Esophagus squamous epithelium (tissue), 5 donors: ENCODE measurements around the gene LTBP1. TPM values are rescaled to one million over a fixed set of nuclear protein-coding genes. Genes with fewer than 3 reads are reported as not detected.

Experiments used
- DNase-seq: peaks from one replicate; lab custom pipeline; 2025; lab: John Stamatoyannopoulos, UW
- H3K27ac ChIP-seq, 4 donors: fragments of 200-600 bp; sonication (generic); one replicate each; pipeline ENCODE4 v1.5.1; 2016 to 2019; ENCODE audit warnings: mild to moderate bottlenecking in 1 of 4
- H3K27me3 ChIP-seq, 4 donors: fragments of 200-600 bp; sonication (generic); 1 replicate in 3 of 4; 2 replicates in 1 of 4; pipeline versions ENCODE4 v1.5.1 to v1.6.0; 2017 to 2021; ENCODE audit warnings: antibody characterized with exemption in 1 of 4
- H3K36me3 ChIP-seq, 3 donors: fragments of 200-600 bp; sonication (generic); one replicate each; pipeline ENCODE4 v1.5.1; 2016 to 2019
- H3K4me1 ChIP-seq, 3 donors: fragments of 200-600 bp; sonication (generic); one replicate each; pipeline ENCODE4 v1.5.1; 2017 to 2019
- H3K4me3 ChIP-seq, 4 donors: fragments of 200-600 bp; sonication (generic); 1 replicate in 3 of 4; 2 replicates in 1 of 4; pipeline ENCODE4 v1.5.1; 2016 to 2019; ENCODE audit warnings: mild to moderate bottlenecking in 2 of 4, moderate library complexity in 1 of 4
- H3K9me3 ChIP-seq, 3 donors: fragments of 200-600 bp; sonication (generic); one replicate each; pipeline ENCODE4 v1.5.1; 2016 to 2019
- CTCF ChIP-seq, 6 experiments: fragments of 450-650 bp in 4 of 6; fragments of 200-600 bp in 2 of 6; sonication (generic) in 2 of 6; IDR thresholded peaks; one replicate each; pipeline ENCODE4 v1.5.1; 2016 to 2019; ENCODE audit warnings: antibody characterized with exemption in 6 of 6, mild to moderate bottlenecking in 4 of 6, moderate library complexity in 4 of 6
- POLR2A ChIP-seq, 4 donors: fragments of 450-650 bp; IDR thresholded peaks; one replicate each; pipeline ENCODE4 v1.6.1; 2017; ENCODE audit warnings: antibody characterized with exemption in 4 of 4, mild to moderate bottlenecking in 4 of 4, moderate library complexity in 3 of 4
- WGBS, 2 donors: methylation state at CpG; one replicate each; pipeline ENCODE4 v1.1.5; 2018; 5-methylcytosine and 5-hydroxymethylcytosine counted together
- intact Hi-C: fragments of 100-400 bp; cut with DNase I; formaldehyde crosslinking; loops from one replicate; pipeline ENCODE4 v1.15.0; 2022
- total RNA-seq, 4 donors: library from RNA; depleted of rRNA; stranded (reverse); fragments of >200 nt; gene quantifications; one replicate each; pipeline ENCODE4 v1.1.0, GENCODE V29; 2016
- donor health status: DM: yes; HTN: yes; CAD: no.

LTBP1 gene
- total RNA-seq, 4 donors from 2014 or later: 5.5 to 69.4 (median 32.6) TPM

GRCh38 chr2:32988525-32988924 is 41.8 kb downstream of the LTBP1 start:
- TF ChIP-seq POLR2A (IDR thresholded peaks at IDR 0.05) (no peak), CTCF (IDR thresholded peaks at IDR 0.05) (no peak)
- no peaks in the 10 kb centered on the region for H3K27me3 ChIP-seq
- no peak overlapping the region for H3K27ac ChIP-seq
- H3K36me3 ChIP-seq: no peaks in the 10 kb centered on the region
- no peak for DNase-seq
- H3K4me3 ChIP-seq: no peak overlapping the region
- 74 to 76% methylated on average over 3 of the region's 3 CpGs for WGBS, 2 donors
- no peaks in the 10 kb centered on the region for H3K9me3 ChIP-seq
- intact Hi-C loops: no loop called here
- peaks cover 0 to 14% (median 0%) of the 10 kb centered on the region in 3 donors for H3K4me1 ChIP-seq

GRCh38 chr2:32990556-32990955 is 43.8 kb downstream of the LTBP1 start:
- Histone ChIP-seq H3K9me3 (no peaks in the 10 kb centered on the region), H3K36me3 (no peaks in the 10 kb centered on the region), H3K27me3 (no peaks in the 10 kb centered on the region), H3K4me1 (peaks cover 0 to 14% (median 0%) of the 10 kb centered on the region in 3 donors), H3K27ac (no peak overlapping the region), H3K4me3 (no peak overlapping the region)
- TF ChIP-seq POLR2A (IDR thresholded peaks at IDR 0.05) (no peak), CTCF (IDR thresholded peaks at IDR 0.05) (no peak)
- 0% methylated on average over 1 of the region's 1 CpG for WGBS, 2 donors
- DNase-seq: no peak
- intact Hi-C loops: no loop called here

GRCh38 chr2:32991091-32991845 is 44.5 kb downstream of the LTBP1 start:
- H3K27ac ChIP-seq: no peak overlapping the region
- 52 to 54% methylated on average over 6 of the region's 6 CpGs for WGBS, 2 donors
- no peaks in the 10 kb centered on the region for H3K9me3 ChIP-seq
- intact Hi-C loops: no loop called here
- TF ChIP-seq CTCF (IDR thresholded peaks at IDR 0.05) (no peak), POLR2A (IDR thresholded peaks at IDR 0.05) (no peak)
- no peaks in the 10 kb centered on the region for H3K27me3 ChIP-seq
- peaks cover 0 to 14% (median 0%) of the 10 kb centered on the region in 3 donors for H3K4me1 ChIP-seq
- DNase-seq: no peak
- no peaks in the 10 kb centered on the region for H3K36me3 ChIP-seq
- H3K4me3 ChIP-seq: no peak overlapping the region

GRCh38 chr2:32993005-32993539 is 46.3 kb downstream of the LTBP1 start:
- intact Hi-C loops: no loop called here
- Histone ChIP-seq H3K27ac (no peak overlapping the region), H3K27me3 (no peaks in the 10 kb centered on the region), H3K4me1 (peaks cover 0 to 14% (median 0%) of the 10 kb centered on the region in 3 donors), H3K4me3 (no peak overlapping the region), H3K36me3 (no peaks in the 10 kb centered on the region), H3K9me3 (no peaks in the 10 kb centered on the region)
- DNase-seq: no peak
- WGBS, 2 donors: 73 to 79% methylated on average over 8 of the region's 8 CpGs
- TF ChIP-seq CTCF (IDR thresholded peaks at IDR 0.05): no peak
- TF ChIP-seq POLR2A (IDR thresholded peaks at IDR 0.05): no peak

GRCh38 chr2:32997705-32998104 is 51.0 kb downstream of the LTBP1 start:
- H3K27ac ChIP-seq: no peak overlapping the region
- no peaks in the 10 kb centered on the region for H3K4me1 ChIP-seq
- DNase-seq: no peak
- H3K36me3 ChIP-seq: no peaks in the 10 kb centered on the region
- no peaks in the 10 kb centered on the region for H3K27me3 ChIP-seq
- no peaks in the 10 kb centered on the region for H3K9me3 ChIP-seq
- no peak overlapping the region for H3K4me3 ChIP-seq
- WGBS, 2 donors: 80 to 89% methylated on average over 2 of the region's 2 CpGs
- intact Hi-C loops: no loop called here
- TF ChIP-seq POLR2A (IDR thresholded peaks at IDR 0.05): no peak
